DMS153 treated with DMSO at 0.1 percent for 48 hours (cell line): ENCODE measurements around the gene PCDHGA8.
"Not testable (repeated sequence)": the region's sequence is repeated elsewhere in the genome, so short reads cannot be mapped to it uniquely, and the experiment has no call there.

ENCODE experiments used
- DNase-seq: peaks from one replicate; lab custom pipeline; 2025; ENCODE audit not compliant: unreplicated experiment; lab: John Stamatoyannopoulos, UW

Gene PCDHGA8

DNA sequence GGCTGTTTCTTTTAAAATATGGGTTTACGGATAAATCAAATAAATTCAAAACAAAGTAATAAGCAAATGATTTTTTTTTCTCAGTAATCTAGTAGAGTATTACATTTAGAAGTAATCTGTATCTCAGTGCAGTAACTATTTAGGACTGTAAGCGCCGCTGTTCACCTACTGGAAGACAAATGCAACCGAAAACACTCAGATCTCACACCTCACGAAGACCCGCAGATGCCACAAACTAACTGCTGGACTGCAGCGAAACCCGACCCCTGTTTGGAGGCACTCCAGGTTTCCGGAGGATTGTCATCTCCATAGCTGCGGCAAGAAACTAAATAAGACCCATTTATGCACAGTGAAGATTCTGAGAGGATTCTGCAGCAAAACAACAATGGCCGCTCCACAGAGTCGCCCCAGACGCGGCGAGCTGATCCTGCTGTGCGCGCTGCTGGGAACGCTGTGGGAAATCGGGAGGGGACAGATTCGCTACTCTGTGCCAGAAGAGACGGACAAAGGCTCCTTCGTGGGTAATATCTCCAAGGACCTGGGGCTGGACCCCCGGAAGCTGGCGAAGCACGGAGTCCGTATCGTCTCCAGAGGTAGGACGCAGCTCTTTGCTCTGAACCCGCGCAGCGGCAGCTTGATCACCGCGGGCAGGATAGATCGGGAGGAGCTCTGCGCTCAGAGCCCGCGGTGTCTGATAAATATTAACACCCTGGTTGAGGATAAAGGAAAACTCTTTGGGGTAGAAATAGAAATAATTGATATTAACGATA is at the start of gene PCDHGA8:
TSS of gene PCDHGA8 (plus strand) at position 205 of the 770 bp plus-strand sequence. CDS start at position 386, 181 bp downstream.
- DNase-seq: no peak

DNA sequence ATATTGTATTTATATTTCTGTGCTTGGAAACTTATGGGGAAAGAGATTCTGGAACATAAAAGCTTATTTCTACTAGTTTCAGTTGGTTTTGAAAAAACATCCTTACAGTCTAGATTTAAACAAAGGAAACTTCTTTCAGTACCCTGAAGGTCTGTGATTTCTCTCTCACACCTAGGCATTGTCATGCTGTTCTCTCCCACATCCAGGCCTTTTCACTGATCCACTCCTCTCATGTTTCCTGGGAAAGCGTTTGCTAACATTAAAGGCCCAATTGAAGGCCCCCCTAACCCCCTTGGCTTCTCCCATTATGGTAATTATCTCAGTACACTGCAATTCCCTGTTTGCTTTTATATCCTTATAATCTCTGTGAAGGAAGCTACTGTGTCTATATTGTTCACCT is 49.7 kb upstream of the PCDHGA8 start:
- no peak for DNase-seq

- DNase-seq: no peak
These were observed 49.0 kb upstream of the PCDHGA8 start, which contains the start of gene PCDHGA3 for GRCh38 chr5:141343242-141343952. TSS of gene PCDHGA3 (plus strand) at chr5:141343829. CDS start at chr5:141344034, 205 bp downstream.

DNA sequence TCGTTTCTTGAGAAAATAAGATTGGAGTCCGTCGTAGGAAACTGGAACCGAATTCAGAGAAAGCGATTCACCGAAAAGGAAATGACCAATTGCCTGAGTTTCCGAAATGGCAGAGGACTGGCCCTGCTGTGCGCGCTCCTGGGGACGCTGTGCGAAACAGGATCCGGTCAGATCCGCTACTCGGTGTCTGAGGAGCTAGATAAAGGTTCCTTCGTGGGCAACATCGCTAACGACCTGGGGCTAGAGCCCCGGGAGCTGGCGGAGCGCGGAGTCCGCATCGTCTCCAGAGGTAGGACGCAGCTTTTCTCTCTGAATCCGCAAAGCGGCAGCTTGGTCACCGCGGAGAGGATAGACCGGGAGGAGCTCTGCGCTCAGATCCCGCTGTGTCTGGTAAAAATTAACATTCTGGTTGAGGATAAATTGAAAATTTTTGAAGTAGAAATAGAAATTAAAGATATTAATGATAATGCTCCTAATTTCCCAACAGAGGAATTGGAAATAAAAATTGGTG is 48.4 kb upstream of the PCDHGA8 start:
- no peak for DNase-seq

DNA sequence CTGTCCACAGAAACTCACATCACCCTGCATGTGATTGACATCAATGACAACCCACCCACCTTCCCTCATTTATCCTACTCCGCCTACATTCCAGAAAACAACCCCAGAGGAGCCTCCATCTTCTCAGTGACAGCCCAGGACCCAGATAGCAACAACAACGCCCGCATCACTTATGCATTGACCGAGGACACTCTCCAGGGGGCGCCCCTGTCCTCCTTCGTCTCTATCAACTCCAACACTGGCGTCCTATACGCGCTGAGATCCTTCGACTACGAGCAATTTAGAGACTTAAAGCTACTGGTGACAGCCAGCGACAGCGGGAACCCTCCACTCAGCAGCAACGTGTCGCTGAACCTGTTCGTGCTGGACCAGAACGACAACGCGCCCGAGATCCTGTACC is 47.1 kb upstream of the PCDHGA8 start:
- no peak for DNase-seq

DNA sequence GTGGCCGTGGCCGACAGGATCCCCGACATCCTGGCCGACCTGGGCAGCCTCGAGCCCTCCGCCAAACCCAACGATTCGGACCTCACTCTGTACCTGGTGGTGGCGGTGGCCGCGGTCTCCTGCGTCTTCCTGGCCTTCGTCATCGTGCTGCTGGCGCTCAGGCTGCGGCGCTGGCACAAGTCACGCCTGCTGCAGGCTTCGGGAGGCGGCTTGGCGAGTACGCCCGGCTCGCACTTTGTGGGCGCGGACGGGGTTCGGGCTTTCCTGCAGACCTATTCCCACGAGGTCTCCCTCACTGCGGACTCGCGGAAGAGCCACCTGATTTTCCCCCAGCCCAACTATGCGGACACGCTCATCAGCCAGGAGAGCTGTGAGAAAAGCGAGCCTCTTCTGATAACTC is 46.4 kb upstream of the PCDHGA8 start:
- DNase-seq: not testable (repeated sequence)

DNA sequence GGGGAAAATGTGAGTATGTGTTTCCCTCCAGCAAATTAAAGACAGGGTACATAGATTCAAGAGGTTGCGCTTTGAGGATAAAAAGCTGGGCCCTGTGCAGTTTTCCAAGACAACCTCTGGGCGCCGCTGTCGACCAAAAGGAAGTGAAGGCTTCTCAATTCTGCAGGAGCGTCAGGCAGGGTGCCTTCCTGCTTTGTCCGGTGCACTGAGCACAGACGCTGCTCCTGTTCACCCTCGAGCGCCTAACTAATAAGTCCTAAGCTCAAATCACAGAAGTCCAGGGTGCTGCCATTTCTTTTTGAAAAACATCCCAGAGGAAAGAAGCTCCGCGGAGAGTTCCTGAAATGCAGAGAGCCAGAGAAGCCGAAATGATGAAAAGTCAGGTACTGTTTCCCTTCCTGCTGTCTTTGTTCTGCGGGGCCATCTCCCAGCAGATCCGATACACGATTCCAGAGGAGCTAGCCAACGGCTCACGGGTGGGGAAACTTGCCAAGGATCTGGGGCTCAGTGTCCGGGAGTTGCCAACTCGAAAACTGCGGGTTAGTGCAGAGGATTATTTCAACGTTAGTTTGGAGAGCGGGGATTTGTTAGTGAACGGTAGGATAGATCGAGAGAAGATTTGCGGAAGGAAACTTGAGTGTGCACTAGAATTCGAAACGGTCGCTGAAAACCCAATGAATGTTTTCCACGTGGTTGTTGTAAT is 42.4 kb upstream of the PCDHGA8 start, which contains the start of gene PCDHGB1:
TSS of gene PCDHGB1 (plus strand) at position 183 of the 703 bp plus-strand sequence. CDS start at position 345, 162 bp downstream.
- DNase-seq: peak; percentile 1

- no peak for DNase-seq
These were observed 40.8 kb upstream of the PCDHGA8 start for GRCh38 chr5:141351591-141351990.

GRCh38 chr5:141354900-141355469 is 37.4 kb upstream of the PCDHGA8 start, which contains the start of gene PCDHGA4:
TSS of gene PCDHGA4 (plus strand) at chr5:141355021. CDS start at chr5:141355108, 87 bp downstream.
- no peak for DNase-seq

- DNase-seq: no peak
These were observed 36.8 kb upstream of the PCDHGA8 start for GRCh38 chr5:141355641-141356040.

- DNase-seq: no peak
These were observed 36.3 kb upstream of the PCDHGA8 start for GRCh38 chr5:141356133-141356532.

- no peak for DNase-seq
These were observed 35.5 kb upstream of the PCDHGA8 start for GRCh38 chr5:141356950-141357349.

GRCh38 chr5:141359790-141360426 is 32.5 kb upstream of the PCDHGA8 start, which contains the start of gene PCDHGB2:
TSS of gene PCDHGB2 (plus strand) at chr5:141359994. CDS start at chr5:141360136, 142 bp downstream.
- no peak for DNase-seq

GRCh38 chr5:141360685-141361084 is 31.7 kb upstream of the PCDHGA8 start:
- no peak for DNase-seq

DNA sequence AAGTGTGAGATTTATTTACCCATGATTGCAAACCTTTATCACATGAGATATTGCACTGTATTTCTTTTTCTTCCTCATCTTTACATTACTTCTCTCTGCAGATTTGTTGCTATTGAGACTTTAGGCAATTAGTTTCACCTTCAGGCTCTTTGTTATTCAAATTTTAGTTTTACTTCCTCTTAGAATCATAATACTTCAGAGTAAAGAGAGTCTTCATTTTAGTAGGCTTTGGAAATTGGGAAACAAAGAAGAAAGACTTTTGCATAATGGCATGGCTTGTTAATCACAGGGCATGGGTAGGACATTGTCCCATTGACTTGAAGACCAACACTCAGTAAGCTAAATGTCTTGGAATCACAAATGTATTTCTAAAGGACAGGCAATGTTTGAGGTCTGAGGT is 29.7 kb upstream of the PCDHGA8 start:
- DNase-seq: no peak

GRCh38 chr5:141363952-141364660 is 28.3 kb upstream of the PCDHGA8 start, which contains the start of gene PCDHGA5:
TSS of gene PCDHGA5 (plus strand) at chr5:141364162. CDS start at chr5:141364331, 169 bp downstream.
- DNase-seq: no peak

DNA sequence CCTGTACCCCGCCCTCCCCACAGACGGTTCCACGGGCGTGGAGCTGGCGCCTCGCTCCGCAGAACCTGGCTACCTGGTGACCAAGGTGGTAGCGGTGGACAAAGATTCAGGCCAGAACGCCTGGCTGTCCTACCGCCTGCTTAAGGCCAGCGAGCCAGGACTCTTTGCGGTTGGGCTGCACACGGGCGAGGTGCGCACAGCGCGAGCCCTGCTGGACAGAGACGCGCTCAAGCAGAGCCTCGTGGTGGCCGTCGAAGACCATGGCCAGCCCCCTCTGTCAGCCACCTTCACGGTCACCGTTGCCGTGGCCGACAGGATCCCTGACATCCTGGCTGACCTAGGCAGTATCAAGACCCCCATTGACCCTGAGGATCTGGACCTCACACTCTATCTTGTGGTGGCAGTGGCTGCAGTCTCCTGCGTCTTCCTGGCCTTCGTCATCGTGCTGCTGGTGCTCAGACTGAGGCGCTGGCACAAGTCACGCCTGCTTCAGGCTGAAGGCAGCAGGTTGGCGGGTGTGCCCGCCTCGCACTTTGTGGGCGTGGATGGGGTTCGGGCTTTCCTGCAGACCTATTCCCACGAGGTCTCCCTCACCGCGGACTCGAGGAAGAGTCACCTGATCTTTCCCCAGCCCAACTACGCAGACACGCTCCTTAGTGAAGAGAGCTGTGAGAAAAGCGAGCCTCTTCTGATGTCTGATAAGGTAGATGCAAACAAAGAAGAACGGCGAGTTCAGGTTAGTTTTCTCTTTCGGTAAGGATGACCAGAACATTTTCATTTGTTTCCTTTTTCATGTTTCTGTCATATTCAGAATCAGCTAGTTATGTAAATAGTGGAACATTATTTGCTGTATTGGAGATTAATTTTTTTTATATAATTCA is 26.2 kb upstream of the PCDHGA8 start:
- DNase-seq: no peak
